Fibroblast of mammary gland (primary cell): Measurements from ENCODE around the gene PLCD1.
"Not testable (repeated sequence)": the region's sequence is repeated elsewhere in the genome, so short reads cannot be mapped to it uniquely, and the experiment has no call there.

Experiments used
- DNase-seq: peaks from one replicate; pipeline ENCODE4 v3.0.0-alpha.2; 2010; ENCODE audit warnings: low read depth
- H3K4me3 ChIP-seq: 2 replicates; pipeline ENCODE4 v1.5.1; 2011; ENCODE audit warnings: low read depth, mild to moderate bottlenecking, low read length, moderate library complexity; ENCODE audit not compliant: control insufficient read depth
- TF ChIP-seq, protein P1 (sequence below): conservative IDR thresholded peaks from 2 replicates; pipeline ENCODE4 v1.5.1; 2011; ENCODE audit warnings: low read depth, low read length, inconsistent platforms; ENCODE audit not compliant: control insufficient read depth, insufficient read depth

PLCD1 gene

DNA sequence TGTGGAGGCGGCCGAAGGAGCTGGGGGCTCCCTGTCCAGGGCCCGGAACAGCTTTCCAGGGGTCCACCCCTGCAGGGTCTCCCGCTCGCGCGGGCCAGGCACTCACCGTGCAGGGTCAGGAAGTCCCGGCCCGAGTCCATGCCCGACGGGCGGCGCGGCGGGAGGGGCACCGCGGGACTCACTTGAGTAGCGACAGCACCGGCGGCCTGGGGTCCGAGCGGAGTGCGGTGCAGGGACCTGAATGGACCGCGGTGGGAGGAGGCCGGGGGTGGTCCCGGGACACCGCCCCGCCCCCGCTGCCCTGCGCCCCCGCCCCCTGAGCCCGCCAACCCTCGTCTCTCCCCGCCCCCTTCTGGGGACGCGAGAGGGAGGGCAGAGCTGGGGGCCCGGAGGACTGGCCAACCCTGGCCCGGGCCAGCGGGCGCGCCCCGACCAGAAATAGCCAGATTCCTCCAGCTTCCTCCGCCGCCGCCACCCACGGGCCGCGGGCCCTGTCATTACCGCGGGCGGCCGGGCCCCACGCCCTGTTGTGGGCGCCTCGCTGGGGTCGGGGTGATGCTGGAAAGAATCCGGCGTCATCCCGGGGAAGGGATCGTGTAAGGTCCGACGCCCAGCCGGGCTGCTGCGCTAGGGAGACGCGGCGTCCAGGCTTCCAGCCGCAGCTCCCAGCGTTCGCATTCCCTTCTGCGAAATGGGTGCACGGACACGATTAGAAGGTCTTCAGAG, at the start of gene PLCD1:
Gene PLCD1, minus strand, starts transcription at position 243 of the 726 bp plus-strand sequence. Its CDS starts 103 bp downstream, at position 140.
- peak within 1 kb of the TSS; percentile 63 for H3K4me3 ChIP-seq
- DNase-seq: peak; percentile 48
- TF ChIP-seq, protein P1, sequence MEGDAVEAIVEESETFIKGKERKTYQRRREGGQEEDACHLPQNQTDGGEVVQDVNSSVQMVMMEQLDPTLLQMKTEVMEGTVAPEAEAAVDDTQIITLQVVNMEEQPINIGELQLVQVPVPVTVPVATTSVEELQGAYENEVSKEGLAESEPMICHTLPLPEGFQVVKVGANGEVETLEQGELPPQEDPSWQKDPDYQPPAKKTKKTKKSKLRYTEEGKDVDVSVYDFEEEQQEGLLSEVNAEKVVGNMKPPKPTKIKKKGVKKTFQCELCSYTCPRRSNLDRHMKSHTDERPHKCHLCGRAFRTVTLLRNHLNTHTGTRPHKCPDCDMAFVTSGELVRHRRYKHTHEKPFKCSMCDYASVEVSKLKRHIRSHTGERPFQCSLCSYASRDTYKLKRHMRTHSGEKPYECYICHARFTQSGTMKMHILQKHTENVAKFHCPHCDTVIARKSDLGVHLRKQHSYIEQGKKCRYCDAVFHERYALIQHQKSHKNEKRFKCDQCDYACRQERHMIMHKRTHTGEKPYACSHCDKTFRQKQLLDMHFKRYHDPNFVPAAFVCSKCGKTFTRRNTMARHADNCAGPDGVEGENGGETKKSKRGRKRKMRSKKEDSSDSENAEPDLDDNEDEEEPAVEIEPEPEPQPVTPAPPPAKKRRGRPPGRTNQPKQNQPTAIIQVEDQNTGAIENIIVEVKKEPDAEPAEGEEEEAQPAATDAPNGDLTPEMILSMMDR: no peak

DNA sequence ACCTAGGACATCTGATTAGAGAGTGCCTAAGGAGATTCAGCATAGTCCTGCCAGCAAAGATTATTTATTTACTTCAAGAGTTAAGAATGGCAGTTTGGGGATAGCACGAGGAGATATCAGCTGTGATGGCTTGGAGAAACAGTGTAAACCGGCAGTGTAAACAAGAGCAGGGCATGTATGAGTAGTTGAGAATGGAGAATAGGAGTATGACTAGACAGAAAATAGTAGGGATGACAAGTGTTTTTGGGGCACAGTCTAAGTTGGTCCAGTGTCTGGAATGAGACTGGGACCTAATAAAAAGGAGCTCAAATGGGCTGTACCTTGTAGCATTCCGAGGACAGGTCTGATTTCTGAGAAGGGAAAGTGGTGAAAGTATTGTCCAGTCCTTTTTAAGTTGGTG, 47.6 kb upstream of the PLCD1 start:
- not testable (repeated sequence) for H3K4me3 ChIP-seq, DNase-seq

DNA sequence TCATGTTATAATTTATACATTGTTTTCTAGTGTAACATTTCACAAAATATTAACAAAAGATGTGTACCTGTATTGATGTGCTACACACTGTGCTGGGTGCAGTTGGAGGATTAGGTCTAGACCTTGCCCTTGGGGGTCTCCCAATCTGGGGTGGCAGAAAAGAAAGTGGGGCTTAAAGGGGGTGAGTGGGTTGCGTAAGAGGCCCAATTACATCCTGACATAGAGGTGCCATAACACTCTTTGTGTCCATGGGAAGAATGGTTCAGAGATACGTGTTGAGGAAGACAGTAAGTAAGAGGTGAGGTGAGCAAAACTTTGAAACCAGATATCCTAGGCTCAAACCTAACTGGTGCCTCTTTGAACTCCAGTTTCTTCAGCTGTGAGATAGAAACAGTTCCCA, 40.6 kb upstream of the PLCD1 start:
- DNase-seq: no peak
- H3K4me3 ChIP-seq: no peak overlapping the region
- TF ChIP-seq, protein P1: no peak

DNA sequence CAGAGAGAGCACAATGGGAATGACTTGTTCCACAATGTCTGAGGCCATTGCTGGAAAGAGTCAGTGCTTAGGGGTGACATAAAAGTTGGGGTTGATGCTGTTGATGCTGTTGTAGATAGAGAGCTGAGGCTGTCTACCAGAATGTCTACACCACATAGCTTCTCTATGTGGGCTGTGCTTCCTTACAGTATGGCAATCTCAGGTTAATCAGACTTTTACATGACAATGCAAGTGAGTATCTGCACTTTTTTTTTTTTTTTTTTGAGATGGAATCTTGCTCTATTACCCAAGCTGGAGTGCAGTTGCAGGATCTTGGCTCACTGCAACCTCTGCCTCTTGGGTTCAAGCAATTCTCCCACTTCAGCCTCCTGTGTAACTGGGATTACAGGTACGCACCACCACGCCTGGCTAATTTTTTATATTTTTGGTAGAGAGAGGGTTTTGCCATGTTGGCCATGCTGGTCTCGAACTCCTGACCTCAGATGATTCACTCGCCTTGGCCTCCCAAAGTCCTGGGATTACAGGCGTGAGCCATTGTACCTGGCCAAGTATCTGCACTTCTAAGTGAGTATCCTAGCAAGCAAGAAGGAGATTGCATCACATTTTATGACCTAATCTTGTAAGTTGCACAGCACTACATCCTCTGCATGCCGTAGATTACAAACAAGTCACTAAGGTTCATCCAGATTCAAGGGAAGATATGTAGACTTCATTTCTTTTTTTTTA, 38.2 kb upstream of the PLCD1 start:
- H3K4me3 ChIP-seq: no peak overlapping the region
- TF ChIP-seq, protein P1: no peak
- DNase-seq: peak; percentile 17

DNA sequence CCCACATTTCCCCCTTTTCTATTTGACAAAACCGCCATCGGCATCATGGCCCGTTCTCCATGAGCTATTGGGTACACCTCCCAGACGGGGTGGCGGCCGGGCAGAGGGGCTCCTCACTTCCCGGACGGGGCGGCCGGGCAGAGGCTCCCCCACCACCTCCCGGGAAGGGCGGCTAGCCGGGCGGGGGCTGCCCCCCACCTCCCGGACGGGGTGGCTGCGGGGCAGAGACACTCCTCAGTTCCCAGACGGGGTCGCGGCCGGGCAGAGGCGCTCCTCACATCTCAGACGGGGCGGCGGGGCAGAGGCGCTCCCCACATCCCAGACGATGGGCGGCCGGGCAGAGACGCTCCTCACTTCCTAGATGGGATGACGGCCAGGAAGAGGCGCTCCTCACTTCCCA, 35.0 kb upstream of the PLCD1 start:
- H3K4me3 ChIP-seq, DNase-seq: not testable (repeated sequence)

DNA sequence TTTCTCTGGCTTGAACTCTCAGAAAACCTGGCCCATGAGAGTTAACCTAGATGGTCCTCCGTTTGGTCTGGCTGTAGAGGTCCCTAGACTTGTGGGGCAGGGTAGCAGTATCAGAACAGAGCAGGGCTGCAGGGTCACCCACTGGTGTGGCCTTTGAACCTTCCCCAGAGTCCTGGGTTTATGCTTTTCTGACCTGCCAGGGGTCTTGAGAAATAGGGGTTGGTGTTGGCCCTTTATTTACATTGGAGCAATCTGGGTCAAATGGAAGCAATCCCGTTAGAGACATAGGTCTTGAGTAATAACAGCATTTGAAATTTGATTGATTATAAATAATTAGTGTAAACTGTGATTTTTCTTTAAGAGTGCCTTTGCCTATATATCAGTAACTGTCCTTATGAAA, 33.4 kb upstream of the PLCD1 start:
- TF ChIP-seq, protein P1: no peak
- DNase-seq: no peak
- H3K4me3 ChIP-seq: no peak overlapping the region

DNA sequence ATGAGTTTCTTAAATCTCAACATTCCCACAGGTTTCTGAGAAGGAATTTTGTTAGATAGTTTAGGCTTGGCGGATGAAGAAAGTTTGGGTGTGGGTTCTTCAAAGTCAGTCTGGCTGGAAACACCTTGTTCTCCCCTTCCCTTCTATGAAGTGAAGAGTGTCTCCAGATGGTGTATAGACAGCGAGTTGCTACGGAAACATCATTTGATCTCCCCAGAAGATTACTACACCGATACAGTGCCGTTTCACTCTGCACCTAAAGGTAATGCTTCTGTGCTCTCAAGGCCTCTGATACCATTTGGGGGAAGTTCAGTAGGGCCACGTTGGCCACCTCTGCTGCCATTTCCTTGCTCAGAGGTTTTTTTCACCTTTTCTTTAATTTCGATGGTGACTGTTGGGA, 30.1 kb upstream of the PLCD1 start:
- no peak for DNase-seq
- TF ChIP-seq, protein P1: no peak
- no peak overlapping the region for H3K4me3 ChIP-seq

DNA sequence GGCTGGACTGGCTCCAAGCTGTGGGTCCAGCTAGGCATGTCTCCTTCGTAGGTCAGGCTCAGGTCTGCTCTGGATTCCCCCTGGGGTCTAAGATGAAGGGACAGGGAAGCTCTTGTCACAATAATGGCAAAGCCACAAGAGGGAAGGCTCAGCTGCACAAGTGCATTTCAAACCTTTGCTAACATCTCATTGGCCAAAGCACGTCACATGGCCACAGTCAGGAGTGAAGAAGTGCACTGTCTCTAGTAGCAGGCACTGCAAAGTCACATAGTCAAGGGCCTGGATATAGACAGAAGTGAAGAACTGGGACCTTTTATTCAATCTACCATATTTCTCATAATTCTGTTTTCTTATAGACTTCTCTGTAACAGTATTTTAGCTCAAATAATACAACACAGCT, 29.7 kb upstream of the PLCD1 start:
- TF ChIP-seq, protein P1: no peak
- DNase-seq: no peak

More for the DNA sequence above, 29.7 kb upstream of the PLCD1 start:
- H3K4me3 ChIP-seq: no peak overlapping the region
